Measurements from ENCODE around the gene CCDC27.
"Not testable (repeated sequence)": the region's sequence is repeated elsewhere in the genome, so short reads cannot be mapped to it uniquely, and the experiment has no call there.

DNA sequence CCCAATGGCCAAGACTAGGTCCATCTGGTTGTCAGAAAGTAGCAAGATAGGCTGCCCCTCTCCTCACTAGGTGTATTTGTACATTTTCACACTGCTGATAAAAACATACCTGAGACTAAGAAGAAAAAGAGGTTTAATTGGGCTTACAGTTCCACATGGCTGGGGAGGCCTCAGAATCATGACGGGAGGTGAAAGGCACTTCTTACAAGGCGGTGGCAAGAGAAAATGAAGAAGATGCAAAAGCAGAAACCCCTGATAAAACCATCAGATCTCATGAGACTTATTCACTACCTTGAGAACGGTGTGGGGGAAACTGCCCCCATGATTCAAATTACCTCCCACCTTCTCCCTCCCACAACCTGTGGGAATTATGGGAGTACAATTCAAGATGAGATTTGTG, 48.5 kb downstream of the CCDC27 start:
- TF ChIP-seq POLR2A (IDR thresholded peaks at IDR 0.05; ENCODE audit: low read length); GATA1 (IDR thresholded peaks at IDR 0.05; ENCODE audit: low read depth, low read length): not testable (repeated sequence)
